Non-pigmented ciliary epithelial cell (primary cell): ENCODE results near the gene OR1L6.

Experiments
- DNase-seq: peaks from one replicate; pipeline ENCODE4 v3.0.0-alpha.2; 2010; ENCODE audit warnings: low read depth

The OR1L6 gene, protein sequence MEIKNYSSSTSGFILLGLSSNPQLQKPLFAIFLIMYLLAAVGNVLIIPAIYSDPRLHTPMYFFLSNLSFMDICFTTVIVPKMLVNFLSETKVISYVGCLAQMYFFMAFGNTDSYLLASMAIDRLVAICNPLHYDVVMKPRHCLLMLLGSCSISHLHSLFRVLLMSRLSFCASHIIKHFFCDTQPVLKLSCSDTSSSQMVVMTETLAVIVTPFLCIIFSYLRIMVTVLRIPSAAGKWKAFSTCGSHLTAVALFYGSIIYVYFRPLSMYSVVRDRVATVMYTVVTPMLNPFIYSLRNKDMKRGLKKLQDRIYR

GRCh38 chr9:122742003-122742402 lies at the start of gene OR1L6:
OR1L6 (plus strand) TSS chr9:122742303; CDS start chr9:122749848, 7,545 bp downstream.
- no peak for DNase-seq

DNA sequence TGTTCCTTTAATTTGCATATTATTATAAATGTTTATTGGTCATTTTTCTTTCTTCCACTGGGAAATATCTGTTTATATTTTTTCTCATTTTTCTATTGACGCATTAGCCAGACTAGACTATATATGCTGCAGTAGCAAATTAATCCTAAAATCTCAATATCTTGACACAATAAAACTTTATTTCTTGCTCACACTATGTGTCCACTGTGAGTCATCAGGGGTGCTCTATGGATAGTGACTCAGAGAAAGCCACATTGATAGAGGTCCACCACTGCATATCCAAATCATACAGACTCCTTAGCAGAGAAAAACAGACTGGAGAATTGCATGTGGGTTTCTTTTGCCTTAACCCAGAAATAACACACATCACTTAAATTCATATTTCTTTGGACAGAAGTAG lies 46.4 kb upstream of the OR1L6 start:
- no peak for DNase-seq

DNA sequence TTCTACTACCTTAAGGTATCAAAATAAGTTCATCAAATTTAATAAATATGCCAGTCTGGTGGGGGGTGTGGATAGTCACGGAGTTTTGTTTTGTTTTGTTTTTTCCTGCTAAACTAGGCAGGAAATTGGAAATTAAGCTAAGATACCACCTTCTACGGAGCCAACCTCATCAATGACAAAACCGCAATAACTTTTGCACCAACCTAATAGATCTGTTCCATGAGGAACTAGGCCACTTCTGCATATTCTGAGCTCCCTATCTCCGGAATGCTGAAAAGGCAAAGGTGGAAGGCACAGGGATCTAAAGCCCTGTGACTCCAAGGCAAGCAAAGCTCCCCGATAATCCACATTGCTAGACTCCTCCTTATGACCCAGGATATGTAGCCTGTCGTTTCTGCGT lies 24.1 kb upstream of the OR1L6 start:
- DNase-seq, result no peak

GRCh38 chr9:122719218-122719617 lies 22.9 kb upstream of the OR1L6 start:
- no peak for DNase-seq

GRCh38 chr9:122723690-122724089 lies 18.4 kb upstream of the OR1L6 start, which contains the start of gene OR1L4:
OR1L4 (plus strand) TSS chr9:122723990; CDS start chr9:122723990, 0 bp downstream.
- no peak for DNase-seq

DNA sequence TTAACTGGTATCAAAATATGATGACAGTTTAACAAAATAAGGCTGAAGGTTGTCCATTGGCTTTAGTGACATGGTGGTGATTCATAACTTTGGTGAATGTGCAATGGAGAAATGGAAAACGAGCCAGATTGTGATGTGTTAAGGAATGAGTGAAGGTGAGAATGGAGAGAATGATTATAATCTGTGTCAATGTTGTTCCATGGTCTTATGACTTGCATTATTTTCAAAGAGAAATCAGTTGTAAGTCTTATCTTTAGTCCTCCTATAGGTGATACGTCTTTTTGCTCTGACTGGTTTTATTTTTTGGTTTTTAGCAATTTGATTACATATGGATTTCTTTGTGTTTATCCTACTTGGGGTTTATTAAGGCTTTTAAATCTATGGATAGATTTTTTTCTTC lies 12.7 kb downstream of the OR1L6 start:
- DNase-seq, result no peak

DNA sequence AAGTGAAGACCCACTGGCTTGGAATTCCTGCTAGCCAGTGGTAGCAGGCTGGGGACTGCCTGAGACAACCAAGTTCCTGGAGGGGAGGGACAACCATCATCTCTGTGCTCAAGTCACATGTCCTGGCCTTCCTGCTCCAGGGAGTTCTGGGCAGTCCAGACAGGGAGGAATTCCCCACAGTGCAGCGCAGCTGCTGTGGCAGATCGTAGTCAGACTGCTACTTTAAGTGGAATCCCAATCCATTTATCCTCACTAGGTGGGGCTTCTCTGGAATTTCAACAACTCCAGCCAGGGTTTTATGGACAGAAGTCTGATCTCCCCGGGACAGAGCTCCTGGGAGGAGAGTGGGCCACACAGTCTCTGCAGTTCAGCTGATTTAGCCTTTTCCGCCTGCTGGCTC lies 25.7 kb downstream of the OR1L6 start:
- no peak for DNase-seq

DNA sequence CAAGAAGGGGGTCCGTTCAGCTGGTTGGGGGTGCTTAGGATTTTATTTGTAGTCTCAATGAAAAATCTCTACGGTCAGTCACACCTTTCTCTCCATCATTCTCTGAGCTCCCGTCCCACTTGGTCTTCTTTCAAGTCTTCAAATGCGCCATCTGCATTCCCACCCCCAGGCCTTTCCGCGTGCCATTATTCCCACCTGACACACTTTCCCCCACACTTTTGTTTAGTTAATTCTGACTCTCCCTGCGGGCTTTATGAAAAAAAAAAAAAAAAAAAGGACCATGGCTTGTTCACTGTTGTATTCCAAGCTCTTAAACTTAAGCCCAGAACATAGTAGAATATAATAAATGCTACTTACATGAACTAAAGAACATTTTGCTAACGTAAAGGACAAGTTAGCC lies 34.9 kb downstream of the OR1L6 start:
- no peak for DNase-seq

DNA sequence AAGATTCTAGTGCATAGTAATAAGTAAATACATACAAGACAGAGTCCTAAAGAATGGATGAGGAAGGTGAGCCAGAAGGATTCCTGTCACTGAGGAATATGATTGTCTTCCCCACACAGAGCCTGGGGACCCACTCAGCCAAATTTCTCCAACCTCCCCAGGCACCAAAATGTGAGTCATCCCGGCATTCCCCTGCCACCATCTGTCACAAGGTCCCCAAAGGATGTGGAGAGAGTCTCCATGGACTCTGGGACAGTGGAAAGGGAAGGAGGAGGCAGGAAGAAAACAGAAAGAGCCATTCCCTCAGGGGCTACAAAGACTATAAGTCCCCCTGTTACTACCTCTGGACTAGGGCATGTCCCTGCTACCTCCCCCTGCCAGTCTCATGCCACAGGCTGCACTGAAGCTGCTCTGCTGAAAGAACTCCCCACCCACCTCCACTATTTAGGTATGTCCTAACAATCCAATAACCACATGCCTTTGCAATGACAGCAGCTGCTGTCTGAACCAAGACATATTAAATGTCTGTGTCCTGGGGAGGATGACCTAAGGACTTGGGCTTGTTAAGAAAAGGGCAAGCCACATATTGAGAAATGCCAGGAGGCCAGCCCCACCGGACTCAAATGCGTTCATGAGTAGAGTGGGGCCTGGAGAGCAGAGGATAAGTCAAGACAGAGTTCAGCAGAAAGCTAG lies 36.0 kb downstream of the OR1L6 start:
- peak; percentile 19 for DNase-seq

DNA sequence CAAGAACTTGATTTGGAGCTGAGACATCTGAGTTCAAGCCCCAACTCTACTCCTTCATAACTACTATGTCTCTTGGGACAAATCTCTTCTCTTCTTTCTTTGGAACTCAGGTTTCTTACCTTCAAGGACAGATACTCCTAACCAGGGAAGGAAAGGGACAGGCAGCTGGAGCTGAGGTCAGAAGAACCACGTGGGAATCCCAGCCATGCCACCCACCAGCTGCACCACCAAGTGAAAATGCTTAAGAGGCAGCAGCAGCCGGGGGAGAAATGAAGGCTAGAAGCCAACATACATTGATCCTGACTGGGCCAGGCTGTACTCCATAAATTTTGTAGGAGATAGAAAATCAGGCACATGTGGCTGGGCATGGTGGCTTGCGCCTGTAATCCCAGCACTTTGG lies 37.1 kb downstream of the OR1L6 start:
- no peak for DNase-seq

- no peak for DNase-seq
Observed at GRCh38 chr9:122780026-122780425, 37.9 kb downstream of the OR1L6 start.

- DNase-seq, result no peak
Observed at GRCh38 chr9:122781671-122782070, 39.6 kb downstream of the OR1L6 start.

DNA sequence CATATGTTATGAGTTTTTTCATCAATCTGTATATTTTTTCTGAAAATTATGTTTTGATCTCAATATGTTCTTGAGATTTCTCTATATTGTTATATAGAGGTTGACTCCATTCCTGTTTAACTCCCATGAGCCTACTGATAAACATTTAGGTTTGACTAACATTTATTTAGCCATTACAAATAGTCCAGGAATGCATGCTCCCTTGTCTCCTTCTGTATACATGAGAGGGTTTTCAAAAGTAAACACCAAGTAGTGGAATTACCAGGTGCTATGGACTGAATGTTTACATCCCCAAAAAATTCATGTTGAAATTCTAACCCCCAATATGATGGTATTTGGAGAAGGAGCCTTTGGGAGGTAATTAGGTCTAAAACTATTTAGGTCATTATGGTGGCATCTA lies 43.2 kb downstream of the OR1L6 start:
- DNase-seq, result no peak

- DNase-seq, result no peak
Observed at GRCh38 chr9:122786338-122786737, 44.2 kb downstream of the OR1L6 start.

- no peak for DNase-seq
Observed at GRCh38 chr9:122788831-122789230, 46.7 kb downstream of the OR1L6 start, which contains the start of gene OR5C1. OR5C1 (plus strand) TSS chr9:122788933; CDS start chr9:122788933, 0 bp downstream.

DNA sequence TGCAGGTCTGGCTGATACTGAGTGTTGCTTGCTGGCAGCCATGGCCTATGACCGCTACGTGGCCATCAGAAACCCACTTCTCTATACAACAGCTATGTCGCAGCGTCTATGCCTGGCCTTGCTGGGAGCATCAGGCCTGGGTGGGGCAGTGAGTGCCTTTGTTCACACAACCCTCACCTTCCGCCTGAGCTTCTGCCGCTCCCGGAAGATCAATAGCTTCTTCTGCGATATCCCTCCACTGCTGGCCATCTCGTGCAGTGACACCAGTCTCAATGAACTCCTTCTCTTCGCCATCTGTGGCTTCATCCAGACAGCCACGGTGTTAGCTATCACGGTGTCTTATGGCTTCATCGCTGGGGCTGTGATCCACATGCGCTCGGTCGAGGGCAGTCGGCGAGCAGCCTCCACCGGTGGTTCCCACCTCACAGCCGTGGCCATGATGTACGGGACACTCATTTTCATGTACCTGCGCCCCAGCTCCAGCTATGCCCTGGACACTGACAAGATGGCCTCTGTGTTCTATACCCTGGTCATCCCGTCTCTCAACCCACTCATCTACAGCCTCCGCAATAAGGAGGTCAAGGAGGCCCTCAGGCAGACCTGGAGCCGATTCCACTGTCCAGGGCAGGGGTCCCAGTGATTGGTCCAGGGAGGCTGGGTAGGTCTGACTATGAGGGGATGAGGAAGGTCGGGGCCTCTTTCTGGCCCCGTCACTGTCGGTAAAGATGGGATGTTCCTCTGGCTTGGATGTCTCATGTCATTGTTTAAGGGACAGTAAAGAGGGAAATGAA lies 47.3 kb downstream of the OR1L6 start:
- no peak for DNase-seq

DNA sequence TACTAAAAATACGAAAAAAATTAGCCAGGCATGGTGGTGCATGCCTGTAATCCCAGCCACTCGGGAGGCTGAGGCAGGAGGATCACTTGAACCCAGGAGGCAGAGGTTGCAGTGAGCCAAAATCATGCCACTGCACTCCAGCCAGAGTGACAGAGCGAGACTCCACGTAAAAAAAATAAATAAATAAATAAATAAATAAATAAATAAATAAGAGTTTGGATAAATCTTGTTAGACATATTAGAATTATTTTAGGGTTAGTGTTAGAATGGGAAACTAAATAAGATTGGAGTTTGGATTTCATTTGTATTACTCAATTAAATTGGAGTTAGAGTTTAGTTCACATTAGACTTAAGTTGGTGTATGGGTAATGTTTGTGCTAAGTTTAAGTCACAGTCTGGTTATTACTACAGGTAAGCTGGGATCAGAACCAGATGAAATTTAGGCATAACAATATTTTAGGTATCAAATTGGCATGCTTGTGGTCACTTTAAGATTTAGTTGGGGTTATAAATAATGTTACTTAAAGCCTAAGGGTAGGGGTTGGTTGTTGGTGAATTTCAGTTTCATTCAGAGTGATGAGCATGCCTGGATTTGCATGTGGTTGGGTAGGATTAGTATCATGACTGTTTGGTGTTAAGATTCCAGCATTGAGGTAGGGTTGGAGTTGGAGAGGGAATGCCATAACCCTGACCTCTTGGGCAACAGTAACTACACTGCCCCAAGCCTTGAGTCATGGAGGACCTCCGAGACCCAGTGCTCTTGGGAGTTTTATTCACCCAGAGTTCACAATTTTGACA lies 50.0 kb downstream of the OR1L6 start:
- no peak for DNase-seq

DNA sequence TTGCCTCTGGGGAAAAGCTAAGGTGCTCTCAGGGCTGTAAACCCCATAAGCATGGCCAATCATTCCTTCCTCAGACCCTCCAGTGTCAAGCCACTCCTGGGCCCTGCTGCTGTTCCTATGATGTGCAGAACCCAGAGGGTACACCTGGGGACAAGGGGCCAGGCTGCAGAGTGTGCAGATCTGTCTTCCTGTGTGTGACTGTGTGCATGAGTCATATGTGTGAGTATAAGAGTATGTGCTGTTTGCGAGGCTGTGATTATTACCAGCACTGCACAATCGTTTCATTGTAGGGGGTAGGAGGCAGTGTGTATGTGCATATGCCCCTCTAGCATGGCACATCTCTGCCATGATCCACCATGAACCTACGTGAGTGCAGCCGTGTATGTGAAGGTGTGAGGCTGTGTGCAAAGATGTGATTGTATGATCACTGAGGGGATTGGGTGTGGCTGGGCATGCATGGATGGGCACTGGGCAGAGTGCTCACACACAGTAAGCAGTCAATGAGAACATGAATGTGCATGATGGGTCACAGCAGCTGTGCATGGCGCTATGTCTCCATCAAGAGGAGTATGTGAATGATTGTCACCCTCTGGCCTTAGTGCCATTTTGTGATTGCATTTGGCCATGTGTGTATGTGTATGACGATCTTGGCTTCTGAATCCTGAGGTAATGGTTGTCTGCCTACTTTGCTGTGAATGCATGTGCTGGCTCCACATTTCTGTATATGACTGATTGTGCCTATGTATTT lies 55.4 kb downstream of the OR1L6 start:
- DNase-seq, result no peak
